ENCODE measurements around the gene SLC38A4.

DNA sequence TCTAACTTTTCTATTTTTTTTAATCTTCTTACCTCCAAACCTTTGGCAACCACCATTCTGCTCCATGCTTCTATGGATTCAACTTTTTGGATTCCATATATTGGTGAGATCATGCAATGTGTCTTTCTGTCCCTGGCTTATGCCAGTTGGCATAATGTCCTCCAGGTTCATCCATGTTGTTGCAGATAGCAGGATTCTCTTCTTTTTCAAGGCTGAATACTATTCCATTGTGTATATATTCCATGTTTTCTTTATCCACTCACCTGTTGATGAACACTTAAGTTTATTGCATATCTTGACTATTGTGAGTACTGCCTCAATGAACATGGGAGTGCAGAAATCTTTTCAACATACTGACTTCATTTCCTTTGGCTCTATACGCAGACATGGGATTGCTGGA lies 21.2 kb upstream of the SLC38A4 start:
- TF ChIP-seq, protein P1, sequence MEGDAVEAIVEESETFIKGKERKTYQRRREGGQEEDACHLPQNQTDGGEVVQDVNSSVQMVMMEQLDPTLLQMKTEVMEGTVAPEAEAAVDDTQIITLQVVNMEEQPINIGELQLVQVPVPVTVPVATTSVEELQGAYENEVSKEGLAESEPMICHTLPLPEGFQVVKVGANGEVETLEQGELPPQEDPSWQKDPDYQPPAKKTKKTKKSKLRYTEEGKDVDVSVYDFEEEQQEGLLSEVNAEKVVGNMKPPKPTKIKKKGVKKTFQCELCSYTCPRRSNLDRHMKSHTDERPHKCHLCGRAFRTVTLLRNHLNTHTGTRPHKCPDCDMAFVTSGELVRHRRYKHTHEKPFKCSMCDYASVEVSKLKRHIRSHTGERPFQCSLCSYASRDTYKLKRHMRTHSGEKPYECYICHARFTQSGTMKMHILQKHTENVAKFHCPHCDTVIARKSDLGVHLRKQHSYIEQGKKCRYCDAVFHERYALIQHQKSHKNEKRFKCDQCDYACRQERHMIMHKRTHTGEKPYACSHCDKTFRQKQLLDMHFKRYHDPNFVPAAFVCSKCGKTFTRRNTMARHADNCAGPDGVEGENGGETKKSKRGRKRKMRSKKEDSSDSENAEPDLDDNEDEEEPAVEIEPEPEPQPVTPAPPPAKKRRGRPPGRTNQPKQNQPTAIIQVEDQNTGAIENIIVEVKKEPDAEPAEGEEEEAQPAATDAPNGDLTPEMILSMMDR (IDR thresholded peaks at IDR 0.05): no peak
- no peak for TF ChIP-seq POLR2A (IDR thresholded peaks at IDR 0.05)

Data from breast epithelium (tissue), 3 donors.